Liver (tissue), 9 donors: ENCODE data around the gene TNIP1. TPM values are rescaled to one million over a fixed set of nuclear protein-coding genes. Genes with fewer than 3 reads are reported as not detected.
A peak's percentile ranks its signal among the peaks of the same experiment; 100 is the strongest.

ENCODE experiments used
- DNase-seq: peaks from one replicate; pipeline ENCODE4 v3.0.0-alpha.2; 2017; ENCODE audit warnings: low spot score
- H3K27ac ChIP-seq, 2 donors: one replicate each; pipeline ENCODE4 v1.7.0; 2013; ENCODE audit warnings: inconsistent platforms in 2 of 2, low read length in 2 of 2, control low read depth in 1 of 2, low read depth in 1 of 2, mild to moderate bottlenecking in 1 of 2
- H3K27me3 ChIP-seq, 4 donors: one replicate each; pipeline versions ENCODE4 v1.6.1 to v1.7.0; 2013; ENCODE audit warnings: low read length in 3 of 4, inconsistent platforms in 1 of 4, mild to moderate bottlenecking in 1 of 4, moderate library complexity in 1 of 4; ENCODE audit not compliant: control insufficient read depth in 4 of 4, insufficient read depth in 4 of 4
- H3K36me3 ChIP-seq, 4 donors: one replicate each; pipeline versions ENCODE4 v1.6.1 to v1.7.0; 2013; ENCODE audit warnings: low read length in 3 of 4, mild to moderate bottlenecking in 3 of 4, low read depth in 1 of 4, moderate library complexity in 1 of 4; ENCODE audit not compliant: control insufficient read depth in 4 of 4, insufficient read depth in 3 of 4
- H3K4me1 ChIP-seq, 4 donors: one replicate each; pipeline versions ENCODE4 v1.6.1 to v1.7.0; 2013; ENCODE audit warnings: low read length in 3 of 4, mild to moderate bottlenecking in 3 of 4, moderate library complexity in 1 of 4; ENCODE audit not compliant: control insufficient read depth in 4 of 4, insufficient read depth in 4 of 4
- H3K4me3 ChIP-seq, 3 donors: one replicate each; pipeline versions ENCODE4 v1.6.1 to v1.7.0; 2013; ENCODE audit warnings: low read length in 3 of 3, control low read depth in 1 of 3, low read depth in 1 of 3, mild to moderate bottlenecking in 1 of 3
- H3K9ac ChIP-seq, 2 donors: one replicate each; pipeline ENCODE4 v1.7.0; 2013; ENCODE audit warnings: low read length in 2 of 2, mild to moderate bottlenecking in 2 of 2, moderate library complexity in 2 of 2, control low read depth in 1 of 2, low read depth in 1 of 2
- H3K9me3 ChIP-seq, 4 donors: one replicate each; pipeline versions ENCODE4 v1.6.1 to v1.7.0; 2013; ENCODE audit warnings: low read length in 3 of 4; ENCODE audit not compliant: control insufficient read depth in 4 of 4
- EGR1 ChIP-seq, 2 donors: IDR thresholded peaks; 2 replicates each; pipeline ENCODE4 v1.6.1; 2016 to 2018; ENCODE audit warnings: antibody characterized with exemption in 2 of 2, low read depth in 2 of 2
- FOXA1 ChIP-seq: IDR thresholded peaks from 2 replicates; pipeline ENCODE4 v1.6.1; 2016; ENCODE audit warnings: antibody characterized with exemption
- FOXA2 ChIP-seq: IDR thresholded peaks from 2 replicates; pipeline ENCODE4 v1.6.1; 2016; ENCODE audit warnings: antibody characterized with exemption
- GABPA ChIP-seq, 2 donors: IDR thresholded peaks in 1 of 2; conservative IDR thresholded peaks in 1 of 2; 2 replicates each; pipeline ENCODE4 v1.6.1; 2016; ENCODE audit warnings: antibody characterized with exemption in 2 of 2, mild to moderate bottlenecking in 1 of 2, moderate library complexity in 1 of 2
- HNF4A ChIP-seq, 2 donors: conservative IDR thresholded peaks; 2 replicates each; pipeline ENCODE4 v1.6.1; 2016; ENCODE audit warnings: antibody characterized with exemption in 2 of 2, mild to moderate bottlenecking in 2 of 2
- HNF4G ChIP-seq: IDR thresholded peaks from 2 replicates; pipeline ENCODE4 v1.6.1; 2016; ENCODE audit warnings: antibody characterized with exemption
- JUND ChIP-seq, 2 donors: IDR thresholded peaks; 2 replicates each; pipeline ENCODE4 v1.6.1; 2016; ENCODE audit warnings: antibody characterized with exemption in 2 of 2
- NR2F2 ChIP-seq: IDR thresholded peaks from 2 replicates; pipeline ENCODE4 v1.6.1; 2016; ENCODE audit warnings: antibody characterized with exemption
- RAD21 ChIP-seq, 2 donors: IDR thresholded peaks; 2 replicates each; pipeline ENCODE4 v1.6.1; 2016; ENCODE audit warnings: antibody characterized with exemption in 2 of 2, mild to moderate bottlenecking in 2 of 2
- RXRA ChIP-seq, 2 donors: IDR thresholded peaks; 2 replicates each; pipeline ENCODE4 v1.6.1; 2017 to 2018; ENCODE audit warnings: antibody characterized with exemption in 2 of 2, mild to moderate bottlenecking in 1 of 2
- SP1 ChIP-seq: IDR thresholded peaks from 2 replicates; pipeline ENCODE4 v1.6.1; 2018; ENCODE audit warnings: antibody characterized with exemption, mild to moderate bottlenecking
- TAF1 ChIP-seq: conservative IDR thresholded peaks from 2 replicates; pipeline ENCODE4 v1.6.1; 2016; ENCODE audit warnings: antibody characterized with exemption, mild to moderate bottlenecking
- YY1 ChIP-seq: IDR thresholded peaks from 2 replicates; pipeline ENCODE4 v1.6.1; 2016; ENCODE audit warnings: antibody characterized with exemption, mild to moderate bottlenecking
- WGBS: extraction: QIAGEN DNeasy Blood & Tissue Kit; methylation state at CpG from one replicate; pipeline ENCODE4 v1.1.7; 2013; 5-methylcytosine and 5-hydroxymethylcytosine counted together
- polyA plus RNA-seq, 2 donors: library from polyadenylated mRNA; stranded (reverse) in 1 of 2; unstranded in 1 of 2; fragments of 200-250 nt in 1 of 2; fragments of >200 nt in 1 of 2; fragmentation: Nextera tagmentation in 1 of 2; extraction: Ambion mirVana in 1 of 2; gene quantifications; one replicate each; pipeline versions ENCODE4 v1.2.1 to v1.2.3, GENCODE V29; 2013 to 2015
- total RNA-seq, 2 donors: library from RNA; depleted of rRNA; stranded (reverse); fragments of >200 nt; gene quantifications; one replicate each; pipeline ENCODE4 v1.2.3, GENCODE V29; 2014
- TF ChIP-seq, protein P1 (sequence below): IDR thresholded peaks from 2 replicates; pipeline ENCODE4 v1.6.1; 2016; ENCODE audit warnings: antibody characterized with exemption
- TF ChIP-seq, protein P2 (sequence below): IDR thresholded peaks from 2 replicates; pipeline ENCODE4 v1.6.1; 2016; ENCODE audit warnings: antibody characterized with exemption
- TF ChIP-seq, protein P3 (sequence below): IDR thresholded peaks from 2 replicates; pipeline ENCODE4 v1.6.1; 2016; ENCODE audit warnings: antibody characterized with exemption
- TF ChIP-seq, protein P4 (sequence below): fragments of 150-350 bp; IDR thresholded peaks from 2 replicates; pipeline ENCODE4 v1.5.1; 2017; ENCODE audit warnings: improper control_type of control experiment, low read depth, low read length; ENCODE audit not compliant: missing input control
- TF ChIP-seq, protein P5 (sequence below): IDR thresholded peaks from 2 replicates; pipeline ENCODE4 v1.6.1; 2016; ENCODE audit warnings: antibody characterized with exemption, mild to moderate bottlenecking
- donor health status: healthy.
- donor health status: healthy.
- donor health status: healthy.
- donor health status: healthy.
- donor health status: healthy.

The TNIP1 gene
- total and polyA plus RNA-seq, 4 donors: 33.2 to 101 (median 48.0) TPM

DNA sequence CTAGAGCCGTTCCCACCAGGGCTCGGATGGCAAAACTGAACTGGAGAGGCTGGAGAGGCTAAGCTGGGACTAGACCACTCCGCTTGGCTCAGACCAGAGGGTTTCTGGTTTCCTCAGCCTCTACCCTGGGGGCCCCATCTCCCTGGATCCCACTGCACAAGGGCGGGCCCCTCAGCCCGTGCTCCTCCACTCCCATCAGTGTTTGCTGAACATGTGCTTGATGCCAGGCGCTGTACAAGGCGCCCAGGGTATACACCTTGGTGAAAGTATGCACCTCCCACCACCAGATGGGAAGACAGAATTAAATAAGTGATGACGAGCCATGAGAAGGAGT, 42.5 kb downstream of the TNIP1 start:
- 70% methylated on average over 8 of the region's 8 CpGs for WGBS
- Histone ChIP-seq H3K9me3 (no peaks in the 10 kb centered on the region), H3K36me3 (peaks cover 22 to 41% (median 36%) of the 10 kb centered on the region in 4 donors), H3K4me1 (peaks cover 33 to 64% (median 59%) of the 10 kb centered on the region in 4 donors), H3K4me3 (no peak overlapping the region), H3K27ac (peak overlapping the region; percentile 70 to 90), H3K27me3 (no peaks in the 10 kb centered on the region), H3K9ac (peak overlapping the region in 1 of 2 donors; percentile 30)
- TF ChIP-seq NR2F2: no peak
- no peak for TF ChIP-seq RXRA (IDR thresholded peaks at IDR 0.05)
- TF ChIP-seq HNF4A (conservative IDR thresholded peaks at IDR 0.05): no peak
- TF ChIP-seq, protein P1, sequence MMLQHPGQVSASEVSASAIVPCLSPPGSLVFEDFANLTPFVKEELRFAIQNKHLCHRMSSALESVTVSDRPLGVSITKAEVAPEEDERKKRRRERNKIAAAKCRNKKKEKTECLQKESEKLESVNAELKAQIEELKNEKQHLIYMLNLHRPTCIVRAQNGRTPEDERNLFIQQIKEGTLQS: no peak
- no peak for TF ChIP-seq JUND (IDR thresholded peaks at IDR 0.05)
- TF ChIP-seq GABPA (IDR thresholded peaks at IDR 0.05 in 1 of 2, conservative IDR thresholded peaks at IDR 0.05 in 1 of 2): no peak
- TF ChIP-seq, protein P2, sequence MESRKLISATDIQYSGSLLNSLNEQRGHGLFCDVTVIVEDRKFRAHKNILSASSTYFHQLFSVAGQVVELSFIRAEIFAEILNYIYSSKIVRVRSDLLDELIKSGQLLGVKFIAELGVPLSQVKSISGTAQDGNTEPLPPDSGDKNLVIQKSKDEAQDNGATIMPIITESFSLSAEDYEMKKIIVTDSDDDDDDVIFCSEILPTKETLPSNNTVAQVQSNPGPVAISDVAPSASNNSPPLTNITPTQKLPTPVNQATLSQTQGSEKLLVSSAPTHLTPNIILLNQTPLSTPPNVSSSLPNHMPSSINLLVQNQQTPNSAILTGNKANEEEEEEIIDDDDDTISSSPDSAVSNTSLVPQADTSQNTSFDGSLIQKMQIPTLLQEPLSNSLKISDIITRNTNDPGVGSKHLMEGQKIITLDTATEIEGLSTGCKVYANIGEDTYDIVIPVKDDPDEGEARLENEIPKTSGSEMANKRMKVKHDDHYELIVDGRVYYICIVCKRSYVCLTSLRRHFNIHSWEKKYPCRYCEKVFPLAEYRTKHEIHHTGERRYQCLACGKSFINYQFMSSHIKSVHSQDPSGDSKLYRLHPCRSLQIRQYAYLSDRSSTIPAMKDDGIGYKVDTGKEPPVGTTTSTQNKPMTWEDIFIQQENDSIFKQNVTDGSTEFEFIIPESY: no peak
- TF ChIP-seq, protein P3, sequence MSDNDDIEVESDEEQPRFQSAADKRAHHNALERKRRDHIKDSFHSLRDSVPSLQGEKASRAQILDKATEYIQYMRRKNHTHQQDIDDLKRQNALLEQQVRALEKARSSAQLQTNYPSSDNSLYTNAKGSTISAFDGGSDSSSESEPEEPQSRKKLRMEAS: no peak
- TF ChIP-seq FOXA2: no peak
- TF ChIP-seq, protein P4, sequence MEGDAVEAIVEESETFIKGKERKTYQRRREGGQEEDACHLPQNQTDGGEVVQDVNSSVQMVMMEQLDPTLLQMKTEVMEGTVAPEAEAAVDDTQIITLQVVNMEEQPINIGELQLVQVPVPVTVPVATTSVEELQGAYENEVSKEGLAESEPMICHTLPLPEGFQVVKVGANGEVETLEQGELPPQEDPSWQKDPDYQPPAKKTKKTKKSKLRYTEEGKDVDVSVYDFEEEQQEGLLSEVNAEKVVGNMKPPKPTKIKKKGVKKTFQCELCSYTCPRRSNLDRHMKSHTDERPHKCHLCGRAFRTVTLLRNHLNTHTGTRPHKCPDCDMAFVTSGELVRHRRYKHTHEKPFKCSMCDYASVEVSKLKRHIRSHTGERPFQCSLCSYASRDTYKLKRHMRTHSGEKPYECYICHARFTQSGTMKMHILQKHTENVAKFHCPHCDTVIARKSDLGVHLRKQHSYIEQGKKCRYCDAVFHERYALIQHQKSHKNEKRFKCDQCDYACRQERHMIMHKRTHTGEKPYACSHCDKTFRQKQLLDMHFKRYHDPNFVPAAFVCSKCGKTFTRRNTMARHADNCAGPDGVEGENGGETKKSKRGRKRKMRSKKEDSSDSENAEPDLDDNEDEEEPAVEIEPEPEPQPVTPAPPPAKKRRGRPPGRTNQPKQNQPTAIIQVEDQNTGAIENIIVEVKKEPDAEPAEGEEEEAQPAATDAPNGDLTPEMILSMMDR: no peak
- TF ChIP-seq RAD21 (IDR thresholded peaks at IDR 0.05): no peak
- TF ChIP-seq YY1: no peak
- no peak for TF ChIP-seq FOXA1
- no peak for TF ChIP-seq SP1
- no peak for TF ChIP-seq HNF4G
- TF ChIP-seq EGR1 (IDR thresholded peaks at IDR 0.05; ENCODE audit: low read depth in 2 of 2): no peak
- no peak for TF ChIP-seq TAF1
- DNase-seq: no peak

DNA sequence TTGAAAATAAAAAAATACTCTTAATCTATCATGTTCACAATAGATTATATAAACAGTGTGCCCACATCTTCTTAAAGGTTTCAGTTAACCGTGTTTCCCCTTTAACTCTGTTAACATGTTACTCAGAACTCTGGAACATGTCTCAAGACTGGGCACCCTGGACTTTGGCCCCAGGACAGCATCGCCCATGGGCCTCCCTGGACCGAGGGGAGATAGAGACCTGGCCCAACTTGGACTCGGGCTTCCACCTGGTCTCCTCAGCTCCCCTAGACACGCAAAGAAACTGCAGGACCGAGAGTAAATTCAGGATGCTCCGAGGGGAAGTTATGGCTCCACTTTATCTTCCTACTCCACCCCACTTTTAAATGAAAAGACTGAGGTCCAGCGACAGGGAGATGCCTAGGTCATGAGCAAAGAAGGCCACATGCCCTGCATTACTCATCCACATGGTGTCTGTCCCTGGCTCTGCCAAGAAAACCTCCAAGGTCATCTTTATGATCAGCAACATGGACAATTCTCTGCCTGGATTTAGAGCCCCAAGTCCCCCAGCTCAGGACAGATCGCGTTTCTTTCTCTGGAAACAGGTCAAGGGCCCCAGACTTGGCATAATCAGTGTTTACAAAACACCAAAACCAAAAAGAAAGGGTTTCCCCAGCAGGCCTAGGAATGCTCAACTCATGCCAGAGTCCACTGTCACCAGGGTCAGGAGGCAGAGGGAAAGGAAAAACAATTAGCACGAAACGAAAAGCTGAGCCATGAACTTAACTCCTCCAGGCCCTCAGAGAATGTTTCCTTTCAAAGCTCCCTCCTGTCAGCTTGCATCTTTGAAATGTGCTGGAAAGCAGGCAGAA, 43.0 kb downstream of the TNIP1 start:
- WGBS: 52% methylated on average over 12 of the region's 12 CpGs
- Histone ChIP-seq H3K36me3 (peaks cover 25 to 43% (median 36%) of the 10 kb centered on the region in 4 donors), H3K4me3 (no peak overlapping the region), H3K27ac (peak overlapping the region; percentile 70 to 90), H3K4me1 (peaks cover 33 to 58% (median 55%) of the 10 kb centered on the region in 4 donors), H3K9ac (peak overlapping the region in 1 of 2 donors; percentile 30), H3K9me3 (no peaks in the 10 kb centered on the region), H3K27me3 (no peaks in the 10 kb centered on the region)
- DNase-seq: no peak
- TF ChIP-seq, protein P3: peak; percentile 77
- peak; percentile 97 to 98 for TF ChIP-seq RXRA (IDR thresholded peaks at IDR 0.05)
- TF ChIP-seq SP1: peak; percentile 93
- TF ChIP-seq, protein P4: no peak
- peak; percentile 60 to 80 for TF ChIP-seq JUND (IDR thresholded peaks at IDR 0.05)
- TF ChIP-seq FOXA1: peak; percentile 76
- peak; percentile 76 for TF ChIP-seq HNF4G
- TF ChIP-seq, protein P1: peak; percentile 38
- TF ChIP-seq, protein P5, sequence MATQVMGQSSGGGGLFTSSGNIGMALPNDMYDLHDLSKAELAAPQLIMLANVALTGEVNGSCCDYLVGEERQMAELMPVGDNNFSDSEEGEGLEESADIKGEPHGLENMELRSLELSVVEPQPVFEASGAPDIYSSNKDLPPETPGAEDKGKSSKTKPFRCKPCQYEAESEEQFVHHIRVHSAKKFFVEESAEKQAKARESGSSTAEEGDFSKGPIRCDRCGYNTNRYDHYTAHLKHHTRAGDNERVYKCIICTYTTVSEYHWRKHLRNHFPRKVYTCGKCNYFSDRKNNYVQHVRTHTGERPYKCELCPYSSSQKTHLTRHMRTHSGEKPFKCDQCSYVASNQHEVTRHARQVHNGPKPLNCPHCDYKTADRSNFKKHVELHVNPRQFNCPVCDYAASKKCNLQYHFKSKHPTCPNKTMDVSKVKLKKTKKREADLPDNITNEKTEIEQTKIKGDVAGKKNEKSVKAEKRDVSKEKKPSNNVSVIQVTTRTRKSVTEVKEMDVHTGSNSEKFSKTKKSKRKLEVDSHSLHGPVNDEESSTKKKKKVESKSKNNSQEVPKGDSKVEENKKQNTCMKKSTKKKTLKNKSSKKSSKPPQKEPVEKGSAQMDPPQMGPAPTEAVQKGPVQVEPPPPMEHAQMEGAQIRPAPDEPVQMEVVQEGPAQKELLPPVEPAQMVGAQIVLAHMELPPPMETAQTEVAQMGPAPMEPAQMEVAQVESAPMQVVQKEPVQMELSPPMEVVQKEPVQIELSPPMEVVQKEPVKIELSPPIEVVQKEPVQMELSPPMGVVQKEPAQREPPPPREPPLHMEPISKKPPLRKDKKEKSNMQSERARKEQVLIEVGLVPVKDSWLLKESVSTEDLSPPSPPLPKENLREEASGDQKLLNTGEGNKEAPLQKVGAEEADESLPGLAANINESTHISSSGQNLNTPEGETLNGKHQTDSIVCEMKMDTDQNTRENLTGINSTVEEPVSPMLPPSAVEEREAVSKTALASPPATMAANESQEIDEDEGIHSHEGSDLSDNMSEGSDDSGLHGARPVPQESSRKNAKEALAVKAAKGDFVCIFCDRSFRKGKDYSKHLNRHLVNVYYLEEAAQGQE: peak; percentile 75
- peak; percentile 58 to 64 for TF ChIP-seq RAD21 (IDR thresholded peaks at IDR 0.05)
